GM12864 (cell line): ENCODE results near the gene PAK2.

ENCODE experiments used
- DNase-seq: peaks from one replicate; pipeline ENCODE4 v3.0.0-alpha.2; 2011; ENCODE audit warnings: low read depth
- H3K4me3 ChIP-seq: 2 replicates; pipeline ENCODE4 v1.5.1; 2011; ENCODE audit warnings: mild to moderate bottlenecking, low read depth, low read length, control low read depth
- CTCF ChIP-seq: IDR thresholded peaks from 2 replicates; pipeline ENCODE4 v1.5.1; 2011; ENCODE audit warnings: low read depth, mild to moderate bottlenecking, moderate library complexity, low read length, control low read depth, inconsistent platforms; ENCODE audit errors: missing control alignments

PAK2 gene

GRCh38 chr3:196754091-196754981 lies 14.7 kb downstream of the PAK2 start:
- no peak for DNase-seq
- no peak for TF ChIP-seq CTCF
- H3K4me3 ChIP-seq = no peak overlapping the region

GRCh38 chr3:196756732-196757131 lies 17.1 kb downstream of the PAK2 start:
- TF ChIP-seq CTCF = no peak
- H3K4me3 ChIP-seq = no peak overlapping the region
- no peak for DNase-seq

GRCh38 chr3:196757876-196758739 lies 18.5 kb downstream of the PAK2 start:
- TF ChIP-seq CTCF = no peak
- H3K4me3 ChIP-seq = no peak overlapping the region
- DNase-seq = no peak

GRCh38 chr3:196763179-196763578 lies 23.5 kb downstream of the PAK2 start:
- DNase-seq = no peak
- H3K4me3 ChIP-seq = no peak overlapping the region
- no peak for TF ChIP-seq CTCF

GRCh38 chr3:196765454-196765853 lies 25.8 kb downstream of the PAK2 start:
- DNase-seq = no peak
- no peak for TF ChIP-seq CTCF
- H3K4me3 ChIP-seq = no peak overlapping the region

GRCh38 chr3:196771067-196771466 lies 31.4 kb downstream of the PAK2 start:
- no peak for TF ChIP-seq CTCF
- DNase-seq = no peak
- no peak overlapping the region for H3K4me3 ChIP-seq
